Heart left ventricle (tissue), 13 donors: ENCODE data around the gene SIVA1.

ENCODE experiments used
- CTCF ChIP-seq, 12 donors: fragments of 200-600 bp; sonication (generic) in 4 of 12; IDR thresholded peaks; one replicate each; pipeline versions ENCODE4 v1.5.0 to v1.8.0; 2018 to 2022; ENCODE audit warnings: antibody characterized with exemption in 12 of 12, mild to moderate bottlenecking in 5 of 12
- POLR2A ChIP-seq, 2 donors: fragments of 450-650 bp; IDR thresholded peaks; one replicate each; pipeline ENCODE4 v1.6.1; 2017; ENCODE audit warnings: antibody characterized with exemption in 2 of 2, mild to moderate bottlenecking in 2 of 2, moderate library complexity in 2 of 2
- donor health status: ischemic (EF 13 %, LVEDD 7.1; RV severe dilation, severe dysfunction).
- donor health status: DM: no; HTN: yes; CAD: no.
- donor health status: DM: no; HTN: no; CAD: no.
- donor health status: ischemic (EF 25% LVEDD 6.9; RV normal size, moderate dysfunction).
- donor health status: ischemic (EF 25% LVEDD 5.7; RV mildly dilated, moderate dysfunction).
- donor health status: ischemic (EF 35%, LVEDD 5.7; RV mildly dilated, moderate dysfunction).
- donor health status: nonischemic (EF 11% LVEDD 7.7; RV severe dilation, severe dysfunction).
- donor health status: DM: yes; HTN: yes; CAD: no.
- donor health status: PGD.
- donor health status: ischemic (EF 29% LVEDD 5.4; RV normal size, mild dysfunction).
- donor health status: nonischemic (EF 23%, LVEDD 6.1; RV moderate dilation, normal function).

GRCh38 chr14:104781271-104782077 is 28.5 kb downstream of the SIVA1 start:
- TF ChIP-seq CTCF (IDR thresholded peaks at IDR 0.05) = no peak
- no peak for TF ChIP-seq POLR2A (IDR thresholded peaks at IDR 0.05)
